Coronary artery (tissue), 2 donors: ENCODE results near the gene SNAPC4.

Experiments used
- DNase-seq: peaks from one replicate; pipeline ENCODE4 v3.0.0-alpha.2; 2017; ENCODE audit warnings: low spot score
- H3K27ac ChIP-seq, 2 donors: fragments of 200-600 bp; sonication (generic); one replicate each; pipeline ENCODE4 v1.5.1; 2016 to 2019
- H3K4me3 ChIP-seq: fragments of 200-600 bp; sonication (generic); 2 replicates; pipeline ENCODE4 v1.5.1; 2016; ENCODE audit warnings: mild to moderate bottlenecking, moderate library complexity
- TF ChIP-seq, protein P1 (sequence below): fragments of 200-600 bp; sonication (generic); IDR thresholded peaks from one replicate; pipeline ENCODE4 v1.5.1; 2019; ENCODE audit warnings: antibody characterized with exemption

Gene SNAPC4

GRCh38 chr9:136416914-136417313 is 16.9 kb upstream of the SNAPC4 start:
- TF ChIP-seq, protein P1, sequence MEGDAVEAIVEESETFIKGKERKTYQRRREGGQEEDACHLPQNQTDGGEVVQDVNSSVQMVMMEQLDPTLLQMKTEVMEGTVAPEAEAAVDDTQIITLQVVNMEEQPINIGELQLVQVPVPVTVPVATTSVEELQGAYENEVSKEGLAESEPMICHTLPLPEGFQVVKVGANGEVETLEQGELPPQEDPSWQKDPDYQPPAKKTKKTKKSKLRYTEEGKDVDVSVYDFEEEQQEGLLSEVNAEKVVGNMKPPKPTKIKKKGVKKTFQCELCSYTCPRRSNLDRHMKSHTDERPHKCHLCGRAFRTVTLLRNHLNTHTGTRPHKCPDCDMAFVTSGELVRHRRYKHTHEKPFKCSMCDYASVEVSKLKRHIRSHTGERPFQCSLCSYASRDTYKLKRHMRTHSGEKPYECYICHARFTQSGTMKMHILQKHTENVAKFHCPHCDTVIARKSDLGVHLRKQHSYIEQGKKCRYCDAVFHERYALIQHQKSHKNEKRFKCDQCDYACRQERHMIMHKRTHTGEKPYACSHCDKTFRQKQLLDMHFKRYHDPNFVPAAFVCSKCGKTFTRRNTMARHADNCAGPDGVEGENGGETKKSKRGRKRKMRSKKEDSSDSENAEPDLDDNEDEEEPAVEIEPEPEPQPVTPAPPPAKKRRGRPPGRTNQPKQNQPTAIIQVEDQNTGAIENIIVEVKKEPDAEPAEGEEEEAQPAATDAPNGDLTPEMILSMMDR: no peak

DNA sequence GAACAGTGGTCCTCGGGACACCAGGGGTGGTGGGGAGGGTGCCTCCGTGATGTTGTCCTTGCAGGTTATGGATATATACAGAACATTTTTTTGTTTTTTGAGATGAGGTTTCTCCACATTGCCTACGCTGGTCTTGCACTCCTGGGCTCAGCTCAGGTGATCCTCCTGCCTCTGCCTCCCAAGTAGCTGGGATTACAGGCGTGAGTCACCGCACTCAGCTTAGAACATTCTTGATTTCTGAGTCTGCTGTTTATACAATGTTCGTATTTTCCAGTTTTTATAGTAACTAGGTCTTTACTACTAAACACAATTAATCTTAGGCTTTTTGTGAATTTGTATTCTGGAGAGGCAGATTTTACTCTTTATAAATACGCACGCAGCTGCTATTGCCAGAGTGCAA is 16.5 kb upstream of the SNAPC4 start:
- no peak for DNase-seq
- Histone ChIP-seq H3K4me3 (no peak overlapping the region), H3K27ac (no peak overlapping the region)
- TF ChIP-seq, protein P1: no peak

More at GRCh38 chr9:136416914-136417313, 16.9 kb upstream of the SNAPC4 start:
- H3K4me3 ChIP-seq: no peak overlapping the region
- no peak overlapping the region for H3K27ac ChIP-seq
- no peak for DNase-seq

DNA sequence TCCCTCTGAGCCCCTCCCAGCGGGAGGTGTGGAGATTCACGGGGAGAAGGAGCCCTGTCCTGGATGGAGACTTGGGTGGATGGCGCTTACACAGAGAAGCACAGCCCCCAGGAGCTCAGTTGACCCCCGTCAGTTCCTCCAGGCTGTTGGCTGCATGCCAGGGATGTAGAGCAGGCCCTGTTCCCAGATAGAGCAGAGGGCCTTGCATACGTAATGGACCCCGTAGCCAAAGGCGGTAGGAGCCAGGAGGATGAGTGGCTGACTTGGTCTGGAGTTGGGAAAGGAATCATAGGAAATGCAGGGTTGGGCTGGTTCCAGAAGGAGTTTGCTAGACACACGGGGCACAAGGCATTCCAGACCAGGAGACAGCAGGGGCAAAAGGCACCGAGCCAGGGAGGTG is 13.0 kb upstream of the SNAPC4 start:
- no peak overlapping the region for H3K4me3 ChIP-seq
- H3K27ac ChIP-seq: no peak overlapping the region
- no peak for DNase-seq
- TF ChIP-seq, protein P1: no peak

DNA sequence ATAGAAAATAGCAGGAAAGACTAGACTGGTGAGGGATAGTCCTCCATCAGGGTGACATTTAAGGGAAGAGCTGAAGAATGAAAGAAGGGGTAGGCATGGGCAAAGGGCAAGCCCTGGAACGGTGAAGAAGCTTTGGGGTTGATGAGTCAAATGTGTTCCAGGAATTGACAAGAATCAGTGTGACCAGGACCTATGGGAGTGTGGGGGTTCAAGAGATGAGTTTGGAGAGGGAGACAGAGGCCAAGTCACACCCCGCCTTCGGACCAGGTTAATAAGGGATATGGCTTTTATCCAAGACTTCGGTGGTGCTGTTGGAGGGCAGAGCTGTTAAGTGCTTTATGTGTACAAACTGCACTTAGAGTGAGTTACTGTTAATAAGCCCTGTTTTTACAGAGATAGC is 11.4 kb upstream of the SNAPC4 start:
- no peak overlapping the region for H3K27ac ChIP-seq

DNA sequence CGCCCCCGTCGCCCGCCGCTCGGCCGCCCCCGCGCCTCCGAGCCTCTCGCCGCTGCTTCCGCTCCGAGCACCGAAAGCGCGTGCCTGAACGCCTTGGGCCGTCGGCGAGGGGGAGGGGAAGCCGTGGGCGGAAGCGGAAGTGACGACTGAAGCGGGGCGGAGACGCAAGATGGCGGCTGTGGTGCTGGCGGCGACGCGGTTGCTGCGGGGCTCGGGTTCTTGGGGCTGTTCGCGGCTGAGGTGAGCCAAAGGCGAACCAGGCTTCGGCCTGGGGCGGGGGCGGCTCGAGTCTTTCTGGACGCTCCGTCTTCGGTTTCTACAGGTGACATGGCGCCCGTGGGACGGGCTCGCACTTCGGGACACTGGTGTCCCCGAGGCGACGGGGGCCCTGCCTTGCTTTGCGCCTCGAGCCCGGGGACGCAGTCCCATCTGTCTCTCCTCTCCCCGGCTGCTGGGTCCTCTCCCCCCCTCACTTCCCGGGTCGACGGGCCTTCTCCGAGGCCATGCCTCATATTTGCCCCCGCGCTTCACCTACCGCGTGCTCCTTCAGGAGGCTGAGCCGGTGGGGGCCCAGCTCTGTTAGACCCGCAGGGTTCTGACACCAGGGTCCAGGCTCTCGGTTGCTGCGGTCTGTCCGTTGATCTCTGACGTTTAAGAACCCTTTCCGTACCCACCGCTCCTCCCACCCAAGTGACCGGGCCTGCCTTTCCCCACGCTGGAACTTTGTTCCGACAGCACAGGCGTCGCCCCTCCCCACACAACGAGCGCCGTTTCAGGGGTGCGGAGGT is 10.7 kb upstream of the SNAPC4 start, which contains the start of the genes ENTR1 and PMPCA:
TSS of gene ENTR1 (minus strand) at position 115 of the 788 bp plus-strand sequence. CDS start 217 bp downstream, outside the sequence.
TSS of gene PMPCA (plus strand) at position 159 of the 788 bp plus-strand sequence. CDS start at position 170, 11 bp downstream.
- peak within 1 kb of the TSS; percentile 80 to 90 for H3K27ac ChIP-seq
- TF ChIP-seq, protein P1: no peak
- peak within 1 kb of the TSS; percentile 97 for H3K4me3 ChIP-seq
- peak; percentile 92 for DNase-seq

More for the DNA sequence above, 11.4 kb upstream of the SNAPC4 start:
- no peak for DNase-seq
- H3K4me3 ChIP-seq: peak overlapping the region; percentile 97
- TF ChIP-seq, protein P1: no peak

DNA sequence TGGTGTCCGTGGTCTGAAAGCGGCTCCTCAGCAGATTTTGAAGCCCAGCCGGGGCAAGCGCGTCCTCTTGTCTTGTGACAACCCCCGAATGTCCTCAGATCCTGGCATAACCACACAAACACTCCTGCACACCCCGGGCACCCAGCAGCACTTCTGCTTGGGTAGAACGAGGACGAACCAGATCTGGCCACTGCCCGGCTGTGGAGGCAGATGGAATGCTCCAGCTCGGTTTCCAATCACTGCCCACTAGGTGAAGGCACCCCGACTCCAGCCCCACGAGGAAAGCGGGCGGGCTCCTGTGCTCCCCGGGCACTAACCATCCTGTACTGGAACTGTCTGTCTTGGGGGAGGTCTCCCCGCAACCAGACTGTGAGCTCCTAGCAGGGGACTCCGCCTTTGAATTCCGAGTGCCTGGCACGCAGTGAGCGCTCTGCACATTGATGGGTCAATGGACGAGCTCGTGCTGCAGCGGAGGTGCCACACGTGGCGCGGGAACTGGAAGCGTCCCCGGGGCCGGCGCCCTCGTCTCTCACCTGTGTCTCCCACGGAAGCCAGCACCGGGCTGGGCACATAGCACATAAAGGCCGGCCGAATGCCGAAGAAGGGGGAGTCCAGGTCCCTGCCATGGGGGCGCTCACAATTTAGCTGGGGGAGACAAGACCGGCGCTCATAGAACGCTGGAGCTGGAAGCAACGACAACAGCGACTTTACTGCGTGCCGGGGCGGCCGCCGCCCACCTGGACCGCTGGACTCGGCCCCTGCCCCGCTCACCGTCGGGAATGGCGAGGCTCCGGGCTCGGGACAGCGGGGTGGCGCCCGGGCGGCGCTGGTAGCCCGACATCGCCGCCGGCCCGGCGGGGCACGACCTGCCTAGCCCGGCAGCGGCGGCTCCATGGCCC is 9.8 kb upstream of the SNAPC4 start:
- Histone ChIP-seq H3K4me3 (peak overlapping the region; percentile 97), H3K27ac (peak overlapping the region in 1 of 2 donors; percentile 90)
- no peak for DNase-seq
- TF ChIP-seq, protein P1: no peak
